Stimulated activated CD4-positive, alpha-beta T cell treated with anti-CD3 and anti-CD28 coated beads, TNF-alpha, amount 100 ng/mL, for 1 hour (primary cell): ENCODE measurements around the gene UACA.
"Not testable (repeated sequence)": the region's sequence is repeated elsewhere in the genome, so short reads cannot be mapped to it uniquely, and the experiment has no call there.

Source experiments
- DNase-seq, 3 donors: peaks; one replicate each; pipeline ENCODE4 v3.0.0-alpha.2; 2020; ENCODE audit warnings: low read depth in 3 of 3, low spot score in 1 of 3

Gene UACA

GRCh38 chr15:70763120-70763949, at the start of gene UACA:
Gene UACA (minus strand): TSS chr15:70763558. CDS start chr15:70763407, 151 bp downstream.
- peak in 2 of 3 donors; percentile 38 to 68 for DNase-seq

GRCh38 chr15:70812827-70813364, 49.5 kb upstream of the UACA start:
- DNase-seq: no peak

GRCh38 chr15:70810916-70811578, 47.7 kb upstream of the UACA start:
- DNase-seq: no peak

GRCh38 chr15:70806992-70807712, 43.8 kb upstream of the UACA start:
- no peak for DNase-seq

- DNase-seq: not testable (repeated sequence)
Observed at GRCh38 chr15:70804388-70804787, 41.0 kb upstream of the UACA start.

- no peak for DNase-seq
Observed at GRCh38 chr15:70802629-70803028, 39.3 kb upstream of the UACA start.

- no peak for DNase-seq
Observed at GRCh38 chr15:70801109-70801508, 37.8 kb upstream of the UACA start.

GRCh38 chr15:70799667-70800450, 36.5 kb upstream of the UACA start:
- DNase-seq: no peak

GRCh38 chr15:70797464-70797863, 34.1 kb upstream of the UACA start:
- no peak for DNase-seq

GRCh38 chr15:70796516-70797310, 33.4 kb upstream of the UACA start:
- no peak for DNase-seq

- DNase-seq: no peak
Observed at GRCh38 chr15:70795311-70795665, 31.9 kb upstream of the UACA start.

- DNase-seq: no peak
Observed at GRCh38 chr15:70794596-70795310, 31.4 kb upstream of the UACA start.

GRCh38 chr15:70793694-70794093, 30.3 kb upstream of the UACA start:
- no peak for DNase-seq

GRCh38 chr15:70792171-70792573, 28.8 kb upstream of the UACA start:
- no peak for DNase-seq

- no peak for DNase-seq
Observed at GRCh38 chr15:70791259-70791658, 27.9 kb upstream of the UACA start.

GRCh38 chr15:70789213-70789612, 25.9 kb upstream of the UACA start:
- no peak for DNase-seq

- no peak for DNase-seq
Observed at GRCh38 chr15:70788114-70789049, 25.0 kb upstream of the UACA start.

GRCh38 chr15:70786996-70787395, 23.6 kb upstream of the UACA start:
- DNase-seq: no peak
